Measurements from ENCODE around the gene PIKFYVE. TPM values are rescaled to one million over a fixed set of nuclear protein-coding genes. Genes with fewer than 3 reads are reported as not detected.

Gene PIKFYVE
- total RNA-seq, 1 experiment from 2014 or later = 26.4 TPM

DNA sequence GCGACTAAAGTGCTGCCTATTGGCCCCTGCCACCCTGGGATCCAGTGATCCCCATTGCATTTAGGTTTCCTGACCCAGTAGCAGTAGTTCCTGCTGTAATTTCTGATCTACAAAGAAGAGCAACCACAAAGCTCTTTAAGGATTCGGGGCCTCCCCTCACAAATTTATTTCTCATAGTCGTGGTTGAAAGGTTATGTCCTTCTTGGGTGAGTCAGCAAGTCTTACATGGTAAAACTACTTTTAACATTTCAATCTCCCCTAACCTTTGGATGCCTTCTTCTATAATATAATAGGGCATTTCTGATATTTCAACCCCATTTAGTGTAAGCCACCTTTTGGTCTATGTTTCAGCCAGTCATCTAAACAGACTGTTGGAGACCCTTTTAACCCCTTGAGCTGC, 14.9 kb downstream of the PIKFYVE start:
- no TSS peak for BruUV-seq (replicated peaks)
- CTCF ChIA-PET = no interaction called here
- peaks cover 20% of the 10 kb centered on the region for H3K36me3 Mint-ChIP-seq (ENCODE audit: insufficient read depth, unreplicated experiment)
- no peak for DNase-seq
- no peak for TF ChIP-seq CTCF (IDR thresholded peaks at IDR 0.05; ENCODE audit: unreplicated experiment)
- intact Hi-C loops (cut with micrococcal nuclease; ENCODE audit: unreplicated experiment) = no loop called here
- no peaks in the 10 kb centered on the region for H3K9me3 Mint-ChIP-seq (ENCODE audit: low read depth, unreplicated experiment)
- H3K4me3 Mint-ChIP-seq (ENCODE audit: low read depth, unreplicated experiment) = no peak overlapping the region
- no peaks in the 10 kb centered on the region for H3K27me3 Mint-ChIP-seq (ENCODE audit: unreplicated experiment)
- peaks cover 9% of the 10 kb centered on the region for H3K4me1 Mint-ChIP-seq (ENCODE audit: low read depth, unreplicated experiment)
- no peak overlapping the region for H3K27ac Mint-ChIP-seq (ENCODE audit: unreplicated experiment)

GRCh38 chr2:208285853-208286252, 19.8 kb downstream of the PIKFYVE start:
- CTCF ChIA-PET = no interaction called here
- TF ChIP-seq CTCF (IDR thresholded peaks at IDR 0.05; ENCODE audit: unreplicated experiment) = no peak
- H3K36me3 Mint-ChIP-seq (ENCODE audit: insufficient read depth, unreplicated experiment) = peaks cover 25% of the 10 kb centered on the region
- BruUV-seq (replicated peaks) = no TSS peak
- H3K27me3 Mint-ChIP-seq (ENCODE audit: unreplicated experiment) = no peaks in the 10 kb centered on the region
- H3K4me1 Mint-ChIP-seq (ENCODE audit: low read depth, unreplicated experiment) = peaks cover 4% of the 10 kb centered on the region
- intact Hi-C loops (cut with micrococcal nuclease; ENCODE audit: unreplicated experiment) = no loop called here
- H3K9me3 Mint-ChIP-seq (ENCODE audit: low read depth, unreplicated experiment) = no peaks in the 10 kb centered on the region
- H3K27ac Mint-ChIP-seq (ENCODE audit: unreplicated experiment) = no peak overlapping the region
- no peak for DNase-seq
- no peak overlapping the region for H3K4me3 Mint-ChIP-seq (ENCODE audit: low read depth, unreplicated experiment)

- Mint-ChIP-seq H3K4me3 (ENCODE audit: low read depth, unreplicated experiment) (no peak overlapping the region), H3K4me1 (ENCODE audit: low read depth, unreplicated experiment) (no peaks in the 10 kb centered on the region), H3K27ac (ENCODE audit: unreplicated experiment) (no peak overlapping the region), H3K36me3 (ENCODE audit: insufficient read depth, unreplicated experiment) (peaks cover 14% of the 10 kb centered on the region), H3K9me3 (ENCODE audit: low read depth, unreplicated experiment) (no peaks in the 10 kb centered on the region), H3K27me3 (ENCODE audit: unreplicated experiment) (no peaks in the 10 kb centered on the region)
- TF ChIP-seq CTCF (IDR thresholded peaks at IDR 0.05; ENCODE audit: unreplicated experiment) = no peak
- intact Hi-C loops (cut with micrococcal nuclease; ENCODE audit: unreplicated experiment) = loop anchor here (5.0 kb wide), 1 partner anchor 333 kb away; no protein-coding TSS in a partner anchor
- no TSS peak for BruUV-seq (replicated peaks)
- CTCF ChIA-PET = no interaction called here
- no peak for DNase-seq
These were observed 28.5 kb downstream of the PIKFYVE start for GRCh38 chr2:208294482-208295024.

GRCh38 chr2:208295834-208296233, 29.8 kb downstream of the PIKFYVE start:
- peaks cover 6% of the 10 kb centered on the region for H3K36me3 Mint-ChIP-seq (ENCODE audit: insufficient read depth, unreplicated experiment)
- intact Hi-C loops (cut with micrococcal nuclease; ENCODE audit: unreplicated experiment) = no loop called here
- no TSS peak for BruUV-seq (replicated peaks)
- TF ChIP-seq CTCF (IDR thresholded peaks at IDR 0.05; ENCODE audit: unreplicated experiment) = no peak
- CTCF ChIA-PET = no interaction called here
- H3K4me3 Mint-ChIP-seq (ENCODE audit: low read depth, unreplicated experiment) = no peak overlapping the region
- H3K9me3 Mint-ChIP-seq (ENCODE audit: low read depth, unreplicated experiment) = no peaks in the 10 kb centered on the region
- no peaks in the 10 kb centered on the region for H3K4me1 Mint-ChIP-seq (ENCODE audit: low read depth, unreplicated experiment)
- H3K27ac Mint-ChIP-seq (ENCODE audit: unreplicated experiment) = no peak overlapping the region
- no peak for DNase-seq
- H3K27me3 Mint-ChIP-seq (ENCODE audit: unreplicated experiment) = no peaks in the 10 kb centered on the region
